AG09309 (cell line): ENCODE measurements around the gene SUMF2.
"Not testable (repeated sequence)": the region's sequence is repeated elsewhere in the genome, so short reads cannot be mapped to it uniquely, and the experiment has no call there.

Source experiments
- DNase-seq: peaks from one replicate; pipeline ENCODE4 v3.0.0-alpha.2; 2010; ENCODE audit warnings: low read depth
- H3K4me3 ChIP-seq: 2 replicates; pipeline ENCODE4 v1.5.1; 2011; ENCODE audit warnings: mild to moderate bottlenecking, low read depth, low read length, moderate library complexity; ENCODE audit not compliant: control insufficient read depth
- CTCF ChIP-seq: IDR thresholded peaks from 2 replicates; pipeline ENCODE4 v1.5.1; 2011; ENCODE audit warnings: mild to moderate bottlenecking, low read depth, low read length, inconsistent platforms; ENCODE audit not compliant: insufficient read depth, control insufficient read depth; ENCODE audit errors: missing control alignments

The SUMF2 gene

GRCh38 chr7:56063882-56064625 is at the start of gene SUMF2:
SUMF2 (plus strand) TSS chr7:56064286; CDS start chr7:56064312, 26 bp downstream.
- peak; percentile 49 for DNase-seq
- TF ChIP-seq CTCF = peak; percentile 23

GRCh38 chr7:56017015-56017414 is 47.1 kb upstream of the SUMF2 start:
- not testable (repeated sequence) for DNase-seq, H3K4me3 ChIP-seq

More at GRCh38 chr7:56063882-56064625, at the start of gene SUMF2:
- H3K4me3 ChIP-seq = peak within 1 kb of the TSS; percentile 84

GRCh38 chr7:56019501-56019900 is 44.6 kb upstream of the SUMF2 start:
- no peak overlapping the region for H3K4me3 ChIP-seq
- DNase-seq = no peak
- no peak for TF ChIP-seq CTCF

- DNase-seq = no peak
- no peak for TF ChIP-seq CTCF
- no peak overlapping the region for H3K4me3 ChIP-seq
Measured at GRCh38 chr7:56023500-56023899, 40.6 kb upstream of the SUMF2 start.

GRCh38 chr7:56026538-56026937 is 37.5 kb upstream of the SUMF2 start:
- TF ChIP-seq CTCF = no peak
- DNase-seq = no peak
- H3K4me3 ChIP-seq = no peak overlapping the region

- no peak for DNase-seq
- no peak overlapping the region for H3K4me3 ChIP-seq
- no peak for TF ChIP-seq CTCF
Measured at GRCh38 chr7:56028942-56029630, 35.0 kb upstream of the SUMF2 start.

GRCh38 chr7:56030340-56030739 is 33.7 kb upstream of the SUMF2 start:
- TF ChIP-seq CTCF = no peak
- no peak for DNase-seq
- no peak overlapping the region for H3K4me3 ChIP-seq

GRCh38 chr7:56031556-56031955 is 32.5 kb upstream of the SUMF2 start:
- not testable (repeated sequence) for H3K4me3 ChIP-seq, DNase-seq

- DNase-seq = not testable (repeated sequence)
Measured at GRCh38 chr7:56032578-56032977, 31.5 kb upstream of the SUMF2 start.

More at GRCh38 chr7:56032578-56032977, 31.5 kb upstream of the SUMF2 start:
- H3K4me3 ChIP-seq = not testable (repeated sequence)
